ENCODE measurements around the gene ARHGEF6.

DNA sequence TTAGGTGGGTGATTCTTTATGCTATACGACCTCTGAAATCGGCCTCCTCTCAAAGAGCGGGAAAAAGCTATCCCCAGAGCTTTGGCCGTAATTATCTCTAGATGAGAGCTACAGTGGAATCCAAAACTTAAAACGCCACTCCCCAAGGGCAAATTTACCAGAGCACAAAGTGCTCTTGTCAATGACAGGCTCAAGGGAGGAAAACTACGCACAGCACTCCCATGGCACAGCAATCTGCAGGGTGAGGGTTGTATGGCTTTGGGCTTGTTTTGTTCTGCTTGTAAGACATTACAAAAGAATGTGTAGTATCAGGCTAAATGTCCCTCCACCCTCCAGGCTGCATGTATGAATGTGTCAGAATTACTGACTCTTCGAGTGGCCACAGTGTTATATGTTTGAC lies 44.0 kb downstream of the ARHGEF6 start:
- TF ChIP-seq, protein P1, sequence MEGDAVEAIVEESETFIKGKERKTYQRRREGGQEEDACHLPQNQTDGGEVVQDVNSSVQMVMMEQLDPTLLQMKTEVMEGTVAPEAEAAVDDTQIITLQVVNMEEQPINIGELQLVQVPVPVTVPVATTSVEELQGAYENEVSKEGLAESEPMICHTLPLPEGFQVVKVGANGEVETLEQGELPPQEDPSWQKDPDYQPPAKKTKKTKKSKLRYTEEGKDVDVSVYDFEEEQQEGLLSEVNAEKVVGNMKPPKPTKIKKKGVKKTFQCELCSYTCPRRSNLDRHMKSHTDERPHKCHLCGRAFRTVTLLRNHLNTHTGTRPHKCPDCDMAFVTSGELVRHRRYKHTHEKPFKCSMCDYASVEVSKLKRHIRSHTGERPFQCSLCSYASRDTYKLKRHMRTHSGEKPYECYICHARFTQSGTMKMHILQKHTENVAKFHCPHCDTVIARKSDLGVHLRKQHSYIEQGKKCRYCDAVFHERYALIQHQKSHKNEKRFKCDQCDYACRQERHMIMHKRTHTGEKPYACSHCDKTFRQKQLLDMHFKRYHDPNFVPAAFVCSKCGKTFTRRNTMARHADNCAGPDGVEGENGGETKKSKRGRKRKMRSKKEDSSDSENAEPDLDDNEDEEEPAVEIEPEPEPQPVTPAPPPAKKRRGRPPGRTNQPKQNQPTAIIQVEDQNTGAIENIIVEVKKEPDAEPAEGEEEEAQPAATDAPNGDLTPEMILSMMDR (IDR thresholded peaks at IDR 0.05), result no peak
- TF ChIP-seq POLR2AphosphoS5 (IDR thresholded peaks at IDR 0.05), result no peak

Data from breast epithelium (tissue), 3 donors.